ENCODE data around the gene GZMH.

GZMH gene

DNA sequence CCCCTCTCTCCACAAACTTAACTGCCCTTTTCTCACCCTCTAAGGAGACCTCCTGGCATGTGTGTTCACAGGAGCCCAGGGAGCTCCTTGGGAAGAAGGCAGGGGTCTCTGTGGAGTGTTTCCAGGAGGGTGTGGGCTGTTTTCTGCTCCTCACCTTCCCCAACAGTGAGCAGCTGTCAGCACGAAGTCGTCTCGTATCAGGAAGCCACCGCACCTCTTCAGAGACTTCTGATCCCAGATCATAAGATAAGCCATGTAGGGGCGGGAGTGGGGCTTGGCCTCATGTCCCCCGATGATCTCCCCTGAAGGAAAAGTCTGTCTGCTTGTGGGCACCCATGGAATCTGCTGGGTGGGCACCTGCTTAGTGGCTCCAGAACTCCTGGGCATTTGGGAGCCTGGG is 23.3 kb upstream of the GZMH start:
- intact Hi-C loops (cut with DNase I; ENCODE audit: low total_unique reads): no loop called here
- Histone ChIP-seq H3K4me3 (no peak overlapping the region), H3K36me3 (no peaks in the 10 kb centered on the region), H3K27ac (no peak overlapping the region), H3K9me3 (no peaks in the 10 kb centered on the region), H3K4me1 (peaks cover 0 to 7% (median 0%) of the 10 kb centered on the region in 4 donors), H3K27me3 (no peaks in the 10 kb centered on the region)
- TF ChIP-seq, protein P1, sequence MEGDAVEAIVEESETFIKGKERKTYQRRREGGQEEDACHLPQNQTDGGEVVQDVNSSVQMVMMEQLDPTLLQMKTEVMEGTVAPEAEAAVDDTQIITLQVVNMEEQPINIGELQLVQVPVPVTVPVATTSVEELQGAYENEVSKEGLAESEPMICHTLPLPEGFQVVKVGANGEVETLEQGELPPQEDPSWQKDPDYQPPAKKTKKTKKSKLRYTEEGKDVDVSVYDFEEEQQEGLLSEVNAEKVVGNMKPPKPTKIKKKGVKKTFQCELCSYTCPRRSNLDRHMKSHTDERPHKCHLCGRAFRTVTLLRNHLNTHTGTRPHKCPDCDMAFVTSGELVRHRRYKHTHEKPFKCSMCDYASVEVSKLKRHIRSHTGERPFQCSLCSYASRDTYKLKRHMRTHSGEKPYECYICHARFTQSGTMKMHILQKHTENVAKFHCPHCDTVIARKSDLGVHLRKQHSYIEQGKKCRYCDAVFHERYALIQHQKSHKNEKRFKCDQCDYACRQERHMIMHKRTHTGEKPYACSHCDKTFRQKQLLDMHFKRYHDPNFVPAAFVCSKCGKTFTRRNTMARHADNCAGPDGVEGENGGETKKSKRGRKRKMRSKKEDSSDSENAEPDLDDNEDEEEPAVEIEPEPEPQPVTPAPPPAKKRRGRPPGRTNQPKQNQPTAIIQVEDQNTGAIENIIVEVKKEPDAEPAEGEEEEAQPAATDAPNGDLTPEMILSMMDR (IDR thresholded peaks at IDR 0.05): no peak
- DNase-seq: no peak

DNA sequence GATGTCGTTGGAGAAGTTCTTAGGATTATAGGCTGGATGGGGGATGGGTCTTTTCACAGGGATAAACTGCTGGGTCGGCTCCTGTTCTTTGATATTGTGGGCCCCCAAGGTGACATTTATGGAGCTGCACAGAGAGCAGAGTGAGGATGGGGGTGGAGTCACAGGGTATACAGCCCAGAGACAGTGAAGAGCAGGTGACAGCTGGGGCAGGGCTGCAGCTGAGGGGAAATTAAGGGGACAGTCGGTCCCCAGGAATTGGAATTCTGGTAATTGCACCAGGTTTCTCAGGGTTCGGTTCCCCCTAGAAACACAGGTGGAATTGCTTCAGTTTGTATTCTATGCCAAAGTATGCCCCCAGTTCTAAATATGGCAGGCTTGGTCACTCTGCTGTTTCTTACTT is 22.9 kb upstream of the GZMH start:
- intact Hi-C loops (cut with DNase I; ENCODE audit: low total_unique reads): no loop called here
- no peaks in the 10 kb centered on the region for H3K36me3 ChIP-seq
- H3K4me3 ChIP-seq: no peak overlapping the region
- peaks cover 0 to 7% (median 0%) of the 10 kb centered on the region in 4 donors for H3K4me1 ChIP-seq
- no peaks in the 10 kb centered on the region for H3K9me3 ChIP-seq
- DNase-seq: no peak
- TF ChIP-seq, protein P1 (IDR thresholded peaks at IDR 0.05): no peak
- H3K27ac ChIP-seq: no peak overlapping the region
- no peaks in the 10 kb centered on the region for H3K27me3 ChIP-seq

DNA sequence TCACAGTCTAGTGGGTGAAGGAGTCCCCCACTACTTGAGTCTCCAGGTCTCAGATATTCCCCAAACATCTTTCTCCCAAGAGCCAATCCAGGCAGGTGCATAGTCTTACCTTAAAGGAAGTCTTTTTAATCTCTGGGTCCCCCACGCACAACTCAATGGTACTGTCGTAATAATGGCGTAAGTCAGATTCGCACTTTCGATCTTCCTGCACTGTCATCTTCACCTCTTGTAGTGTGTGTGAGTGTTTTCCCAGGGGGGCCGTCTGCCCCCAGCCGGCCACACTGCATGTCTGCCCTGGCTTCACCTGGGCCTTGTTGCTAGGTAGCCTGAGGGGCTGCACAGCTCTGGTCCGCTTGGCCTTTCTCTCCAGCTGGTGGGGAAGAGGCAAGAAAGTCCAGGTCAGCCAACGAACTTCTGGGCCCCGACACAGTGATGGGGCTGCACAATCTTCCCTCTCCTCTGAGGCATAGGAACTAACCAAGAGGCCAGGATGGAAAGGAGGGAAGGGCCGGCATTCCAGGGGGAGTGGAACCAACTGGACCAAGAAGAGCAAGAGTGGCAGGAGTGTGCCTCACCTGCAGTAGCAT is 22.4 kb upstream of the GZMH start:
- Histone ChIP-seq H3K36me3 (no peaks in the 10 kb centered on the region), H3K4me3 (no peak overlapping the region), H3K27ac (no peak overlapping the region), H3K27me3 (no peaks in the 10 kb centered on the region), H3K9me3 (no peaks in the 10 kb centered on the region), H3K4me1 (peaks cover 0 to 7% (median 0%) of the 10 kb centered on the region in 4 donors)
- DNase-seq: no peak
- TF ChIP-seq, protein P1 (IDR thresholded peaks at IDR 0.05): no peak
- intact Hi-C loops (cut with DNase I; ENCODE audit: low total_unique reads): no loop called here

DNA sequence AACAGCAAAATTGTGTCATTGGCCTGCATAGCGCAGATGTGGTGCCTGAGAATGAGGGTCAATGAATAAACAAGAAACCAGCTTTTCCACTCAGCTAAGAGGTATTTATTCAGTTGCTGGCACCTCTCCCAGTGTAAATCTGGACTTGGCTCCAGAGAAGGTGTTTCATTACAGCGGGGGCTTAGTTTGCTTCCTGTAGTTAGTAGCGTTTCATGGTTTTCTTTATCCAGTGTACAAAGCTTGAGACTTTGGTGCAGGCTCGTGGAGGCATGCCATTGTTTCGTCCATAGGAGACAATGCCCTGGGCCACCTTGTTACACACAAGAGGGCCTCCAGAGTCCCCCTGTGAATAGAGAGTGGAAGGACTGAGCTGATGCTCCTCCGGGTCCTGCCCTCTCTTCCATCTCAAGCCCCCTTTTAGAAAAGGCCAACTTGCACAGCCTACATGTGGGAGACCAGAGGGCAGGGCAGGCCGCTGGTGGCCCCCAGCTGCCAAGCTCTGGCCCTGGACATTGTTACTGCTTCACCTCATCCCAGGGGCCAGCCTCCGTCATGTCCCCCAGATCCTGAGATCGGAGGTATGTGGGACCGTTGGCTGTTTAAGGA is 21.5 kb upstream of the GZMH start:
- no peaks in the 10 kb centered on the region for H3K27me3 ChIP-seq
- H3K4me1 ChIP-seq: peaks cover 0 to 7% (median 0%) of the 10 kb centered on the region in 4 donors
- DNase-seq: no peak
- no peak overlapping the region for H3K4me3 ChIP-seq
- TF ChIP-seq, protein P1 (IDR thresholded peaks at IDR 0.05): no peak
- H3K9me3 ChIP-seq: no peaks in the 10 kb centered on the region
- intact Hi-C loops (cut with DNase I; ENCODE audit: low total_unique reads): no loop called here
- no peak overlapping the region for H3K27ac ChIP-seq
- no peaks in the 10 kb centered on the region for H3K36me3 ChIP-seq

DNA sequence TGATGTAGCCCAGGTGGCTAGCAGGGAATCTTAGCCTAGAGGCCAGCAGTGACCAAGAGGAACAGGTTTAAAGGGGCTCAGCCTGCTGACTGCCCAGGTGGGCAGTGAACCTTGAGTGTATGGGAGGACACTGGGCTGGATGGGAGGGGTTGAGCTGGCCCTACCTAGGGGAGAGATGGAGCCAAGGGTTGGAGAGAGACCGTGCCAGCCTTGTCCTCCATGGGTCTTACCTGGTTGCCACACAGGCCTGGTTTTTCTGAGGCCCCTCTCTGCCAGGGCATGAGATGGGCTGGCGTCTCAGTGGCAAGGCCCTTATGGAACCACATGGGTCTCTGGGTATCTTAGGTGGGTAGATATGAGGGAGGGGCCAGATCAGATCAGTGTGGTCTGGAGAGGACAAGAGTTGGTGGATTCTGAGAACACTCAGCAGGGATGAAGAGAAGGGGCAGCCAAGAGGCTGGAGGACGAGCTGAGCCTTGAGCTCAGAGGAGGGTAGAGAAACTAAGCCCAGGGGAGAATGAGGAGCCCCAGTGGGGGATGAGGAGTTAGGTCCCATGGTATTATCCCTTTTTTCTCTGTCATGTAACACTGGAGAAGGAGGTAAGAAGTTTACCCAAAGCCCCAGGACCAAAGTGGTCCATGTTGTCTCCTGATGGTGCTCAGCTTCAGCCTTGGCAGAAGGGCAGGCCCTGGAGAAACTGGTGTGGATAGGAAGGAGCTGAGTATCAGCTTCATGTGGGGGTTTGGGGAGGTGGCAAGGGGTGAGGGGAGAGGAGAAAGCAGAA is 20.8 kb upstream of the GZMH start:
- no peak overlapping the region for H3K4me3 ChIP-seq
- H3K27me3 ChIP-seq: no peaks in the 10 kb centered on the region
- peaks cover 0 to 7% (median 0%) of the 10 kb centered on the region in 4 donors for H3K4me1 ChIP-seq
- H3K36me3 ChIP-seq: no peaks in the 10 kb centered on the region
- H3K9me3 ChIP-seq: no peaks in the 10 kb centered on the region
- intact Hi-C loops (cut with DNase I; ENCODE audit: low total_unique reads): no loop called here
- H3K27ac ChIP-seq: no peak overlapping the region
- TF ChIP-seq, protein P1 (IDR thresholded peaks at IDR 0.05): no peak
- DNase-seq: no peak

Data from tibial artery (tissue), 4 donors.